Mucosa of descending colon (tissue), 3 donors: ENCODE data around the gene POP4. TPM values are rescaled to one million over a fixed set of nuclear protein-coding genes. Genes with fewer than 3 reads are reported as not detected.

Experiments used
- ATAC-seq: fragments of 200-7000 bp; cut with Tn5 transposase; one replicate; pipeline ENCODE4 v1.9.1; 2020; ENCODE audit warnings: mild to moderate bottlenecking, moderate library complexity
- DNase-seq, 3 donors: peaks; one replicate each; pipeline ENCODE4 v3.0.0-alpha.2; 2020
- H3K36me3 ChIP-seq: fragments of 200-600 bp; one replicate; pipeline ENCODE4 v1.8.0; 2021; ENCODE audit warnings: low read depth, mild to moderate bottlenecking
- H3K4me1 ChIP-seq: fragments of 200-600 bp; one replicate; pipeline ENCODE4 v1.8.0; 2021; ENCODE audit warnings: low read depth, mild to moderate bottlenecking
- H3K4me3 ChIP-seq: fragments of 200-600 bp; one replicate; pipeline ENCODE4 v1.8.0; 2021; ENCODE audit warnings: mild to moderate bottlenecking
- H3K9me3 ChIP-seq: fragments of 200-600 bp; one replicate; pipeline ENCODE4 v1.8.0; 2021; ENCODE audit warnings: mild to moderate bottlenecking
- CTCF ChIP-seq: fragments of 200-600 bp; IDR thresholded peaks from one replicate; pipeline ENCODE4 v1.8.0; 2022; ENCODE audit warnings: antibody characterized with exemption, mild to moderate bottlenecking
- intact Hi-C, 2 donors: fragments of 100-400 bp; cut with DNase I in 1 of 2; cut with micrococcal nuclease in 1 of 2; formaldehyde crosslinking; loops; one replicate each; pipeline versions ENCODE4 v1.11.0 to v1.11.1; 2022; cut with DNase I, micrococcal nuclease
- total RNA-seq, 3 donors: library from RNA; stranded (reverse); fragmentation: NEBNext Ultra II Directional in 2 of 3; extraction: Animal tissue kit (Norgen Biotek cat#: 25700) in 2 of 3; gene quantifications; one replicate each; pipeline versions ENCODE4 v1.2.1 to v1.2.4, GENCODE V29; 2021 to 2023
- donor health status: DM: no; HTN: no; CAD: no; lungs with moderate emphysema.
- donor health status: DM: no; HTN: no; CAD: no.
- donor health status: DM: no; HTN: yes; CAD: no.

Gene POP4
- total RNA-seq, 3 donors from 2014 or later, result 53.1 to 67.1 (median 65.6) TPM

- Histone ChIP-seq H3K4me1 (no peaks in the 10 kb centered on the region), H3K4me3 (no peak overlapping the region), H3K9me3 (no peaks in the 10 kb centered on the region), H3K36me3 (no peaks in the 10 kb centered on the region)
- no peak for TF ChIP-seq CTCF
- ATAC-seq (no peak), DNase-seq (no peak)
- intact Hi-C loops, result no loop called here
Observed at GRCh38 chr19:29567366-29567915, 38.6 kb upstream of the POP4 start.

GRCh38 chr19:29568036-29569025 lies 37.8 kb upstream of the POP4 start:
- ATAC-seq (no peak), DNase-seq (no peak)

GRCh38 chr19:29569038-29569911 lies 36.8 kb upstream of the POP4 start:
- intact Hi-C loops, result no loop called here
- no peaks in the 10 kb centered on the region for H3K36me3 ChIP-seq
- no peak for ATAC-seq
- TF ChIP-seq CTCF, result no peak
- no peak for DNase-seq
- no peak overlapping the region for H3K4me3 ChIP-seq
- H3K4me1 ChIP-seq, result no peaks in the 10 kb centered on the region
- no peaks in the 10 kb centered on the region for H3K9me3 ChIP-seq

More at GRCh38 chr19:29568036-29569025, 37.8 kb upstream of the POP4 start:
- Histone ChIP-seq H3K4me3 (no peak overlapping the region), H3K36me3 (no peaks in the 10 kb centered on the region), H3K4me1 (no peaks in the 10 kb centered on the region), H3K9me3 (no peaks in the 10 kb centered on the region)
- intact Hi-C loops, result no loop called here
- no peak for TF ChIP-seq CTCF

- intact Hi-C loops, result no loop called here
- DNase-seq, result no peak
- ATAC-seq, result no peak
- H3K9me3 ChIP-seq, result no peaks in the 10 kb centered on the region
- TF ChIP-seq CTCF, result no peak
- no peak overlapping the region for H3K4me3 ChIP-seq
- H3K36me3 ChIP-seq, result no peaks in the 10 kb centered on the region
- no peaks in the 10 kb centered on the region for H3K4me1 ChIP-seq
Observed at GRCh38 chr19:29571181-29571580, 34.9 kb upstream of the POP4 start.

GRCh38 chr19:29573486-29573885 lies 32.6 kb upstream of the POP4 start:
- no peak for DNase-seq
- Histone ChIP-seq H3K4me1 (no peaks in the 10 kb centered on the region), H3K9me3 (no peaks in the 10 kb centered on the region), H3K4me3 (no peak overlapping the region), H3K36me3 (no peaks in the 10 kb centered on the region)
- ATAC-seq, result no peak
- intact Hi-C loops, result no loop called here
- TF ChIP-seq CTCF, result no peak
